ENCODE results near the gene XRCC1.

The XRCC1 gene

DNA sequence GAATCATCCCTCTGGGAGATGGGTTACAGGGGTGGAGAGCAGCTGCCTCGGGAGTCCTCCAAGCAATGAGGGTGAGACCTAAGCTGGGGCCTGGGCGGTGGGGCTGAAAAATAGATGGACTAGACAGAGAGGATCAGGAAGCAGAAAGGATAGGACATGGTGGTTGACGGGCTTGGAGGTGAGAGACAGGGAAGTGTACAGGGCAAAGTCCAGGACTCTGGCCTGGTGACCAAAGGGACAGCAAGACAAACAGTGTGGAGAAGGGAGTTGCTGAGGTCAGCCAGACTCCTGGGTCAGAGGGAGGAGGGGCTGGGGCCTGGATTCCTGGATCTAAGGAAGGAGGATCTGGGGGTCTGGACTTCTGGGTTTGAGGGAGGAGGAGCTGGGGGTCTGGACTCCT is 76.3 kb downstream of the XRCC1 start:
- no peak overlapping the region for H3K27ac ChIP-seq
- TF ChIP-seq, protein P1, sequence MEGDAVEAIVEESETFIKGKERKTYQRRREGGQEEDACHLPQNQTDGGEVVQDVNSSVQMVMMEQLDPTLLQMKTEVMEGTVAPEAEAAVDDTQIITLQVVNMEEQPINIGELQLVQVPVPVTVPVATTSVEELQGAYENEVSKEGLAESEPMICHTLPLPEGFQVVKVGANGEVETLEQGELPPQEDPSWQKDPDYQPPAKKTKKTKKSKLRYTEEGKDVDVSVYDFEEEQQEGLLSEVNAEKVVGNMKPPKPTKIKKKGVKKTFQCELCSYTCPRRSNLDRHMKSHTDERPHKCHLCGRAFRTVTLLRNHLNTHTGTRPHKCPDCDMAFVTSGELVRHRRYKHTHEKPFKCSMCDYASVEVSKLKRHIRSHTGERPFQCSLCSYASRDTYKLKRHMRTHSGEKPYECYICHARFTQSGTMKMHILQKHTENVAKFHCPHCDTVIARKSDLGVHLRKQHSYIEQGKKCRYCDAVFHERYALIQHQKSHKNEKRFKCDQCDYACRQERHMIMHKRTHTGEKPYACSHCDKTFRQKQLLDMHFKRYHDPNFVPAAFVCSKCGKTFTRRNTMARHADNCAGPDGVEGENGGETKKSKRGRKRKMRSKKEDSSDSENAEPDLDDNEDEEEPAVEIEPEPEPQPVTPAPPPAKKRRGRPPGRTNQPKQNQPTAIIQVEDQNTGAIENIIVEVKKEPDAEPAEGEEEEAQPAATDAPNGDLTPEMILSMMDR (IDR thresholded peaks at IDR 0.05), result no peak
- no peak for TF ChIP-seq ZFX (IDR thresholded peaks at IDR 0.05; ENCODE audit: borderline replicate concordance)

DNA sequence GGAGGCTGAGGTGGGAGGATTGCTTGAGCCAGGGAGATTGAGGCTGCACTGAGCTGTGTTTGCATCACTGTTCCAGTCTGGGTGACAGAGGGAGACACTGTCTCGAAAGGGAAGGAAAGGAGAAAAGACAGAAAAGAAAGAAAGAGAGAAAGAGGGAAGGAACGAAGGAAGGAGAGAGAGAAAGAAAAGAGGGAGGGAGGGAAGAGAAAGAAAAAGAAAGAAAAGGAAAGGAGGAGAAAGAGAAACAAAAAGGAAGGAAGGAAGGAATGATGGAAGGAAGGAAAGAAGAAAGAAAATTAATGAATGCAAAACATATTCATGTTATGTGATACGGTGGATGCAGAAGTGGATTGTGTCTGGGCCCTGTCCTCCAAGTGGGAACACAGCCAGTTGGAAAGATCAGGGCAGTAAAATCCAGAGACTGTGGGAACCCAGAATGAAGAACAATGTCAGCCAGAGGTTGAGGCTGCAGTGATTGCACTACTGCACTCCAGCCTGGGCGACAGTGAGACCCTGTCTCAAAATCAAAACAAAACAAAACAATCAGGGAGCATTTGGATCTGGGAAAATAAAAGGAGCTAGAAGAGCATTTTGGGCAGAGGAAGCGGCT is 77.0 kb downstream of the XRCC1 start:
- TF ChIP-seq ZFX (IDR thresholded peaks at IDR 0.05; ENCODE audit: borderline replicate concordance), result no peak
- TF ChIP-seq, protein P1 (IDR thresholded peaks at IDR 0.05), result no peak
- no peak overlapping the region for H3K27ac ChIP-seq

DNA sequence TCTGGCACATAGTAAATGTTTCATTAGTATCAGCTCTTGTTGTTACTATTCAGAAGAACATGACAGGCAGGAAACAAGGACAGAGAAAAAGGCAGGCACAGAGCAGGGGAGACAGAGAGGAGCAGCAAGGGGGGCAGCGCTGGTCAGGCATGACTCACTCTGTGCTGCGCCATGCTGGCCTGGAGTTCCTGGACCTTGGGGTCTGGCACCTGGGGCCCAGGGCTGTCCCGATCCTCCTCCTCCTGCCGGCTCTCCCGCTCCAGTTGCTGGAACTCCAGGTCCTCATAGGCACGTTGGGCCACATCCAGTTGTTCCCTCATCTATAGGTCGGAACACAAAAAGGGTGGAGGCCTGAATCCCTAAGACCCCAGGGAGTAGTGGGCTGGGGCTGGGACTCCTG is 78.4 kb downstream of the XRCC1 start:
- H3K27ac ChIP-seq, result no peak overlapping the region
- TF ChIP-seq, protein P1 (IDR thresholded peaks at IDR 0.05), result no peak
- TF ChIP-seq ZFX (IDR thresholded peaks at IDR 0.05; ENCODE audit: borderline replicate concordance), result no peak

DNA sequence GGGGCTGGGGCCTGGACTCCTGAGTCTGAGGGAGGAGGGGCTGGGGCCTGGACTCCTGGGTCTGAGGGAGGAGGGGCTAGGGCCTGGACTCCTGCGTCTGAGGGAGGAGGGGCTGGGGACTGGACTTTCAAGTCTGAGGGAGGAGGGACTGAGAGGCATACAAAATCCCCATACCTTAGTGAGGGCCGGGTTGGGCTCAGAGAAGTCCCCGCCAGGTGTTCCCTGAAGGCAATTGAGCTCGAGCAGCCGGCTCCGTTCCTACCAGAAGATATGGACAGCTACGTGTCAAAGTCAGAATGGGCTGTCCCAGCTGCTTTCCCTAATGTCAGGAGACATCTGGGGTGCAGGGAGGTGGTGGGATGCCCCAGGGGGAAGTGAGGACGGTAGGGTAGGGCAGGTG is 80.2 kb downstream of the XRCC1 start:
- H3K27ac ChIP-seq, result no peak overlapping the region
- no peak for TF ChIP-seq ZFX (IDR thresholded peaks at IDR 0.05; ENCODE audit: borderline replicate concordance)
- TF ChIP-seq, protein P1 (IDR thresholded peaks at IDR 0.05), result no peak

All from 22Rv1 (cell line).